GM21526 (cell line): ENCODE measurements around the gene PRAMEF8.
"Not testable (repeated sequence)": the region's sequence is repeated elsewhere in the genome, so short reads cannot be mapped to it uniquely, and the experiment has no call there.

ENCODE experiments used
- ATAC-seq: cut with Tn5 transposase; IDR thresholded peaks from one replicate; pipeline ENCODE4 v1.9.1; 2021; ENCODE audit warnings: moderate library complexity; ENCODE audit not compliant: unreplicated experiment, low FRiP score

The PRAMEF8 gene

GRCh38 chr1:13285037-13285436 lies at the start of gene PRAMEF8:
Gene PRAMEF8 (minus strand): TSS chr1:13285137. CDS start chr1:13284091, 1,046 bp downstream.
- ATAC-seq: not testable (repeated sequence)

- not testable (repeated sequence) for ATAC-seq
Measured at GRCh38 chr1:13315281-13315680, 30.3 kb upstream of the PRAMEF8 start, which contains the start of gene PRAMEF15. Gene PRAMEF15 (plus strand): TSS chr1:13315581. CDS start chr1:13318408, 2,827 bp downstream.

GRCh38 chr1:13303239-13303638 lies 18.3 kb upstream of the PRAMEF8 start, which contains the start of gene PRAMEF33:
Gene PRAMEF33 (plus strand): TSS chr1:13303539. CDS start chr1:13305955, 2,416 bp downstream.
- ATAC-seq: not testable (repeated sequence)

GRCh38 chr1:13302197-13302596 lies 17.3 kb upstream of the PRAMEF8 start:
- ATAC-seq: not testable (repeated sequence)

GRCh38 chr1:13298699-13299098 lies 13.8 kb upstream of the PRAMEF8 start:
- not testable (repeated sequence) for ATAC-seq

- ATAC-seq: not testable (repeated sequence)
Measured at GRCh38 chr1:13297216-13297931, 12.4 kb upstream of the PRAMEF8 start.

- not testable (repeated sequence) for ATAC-seq
Measured at GRCh38 chr1:13289030-13289429, 4.1 kb upstream of the PRAMEF8 start.

GRCh38 chr1:13279617-13280016 lies 5.3 kb downstream of the PRAMEF8 start:
- ATAC-seq: not testable (repeated sequence)

GRCh38 chr1:13277016-13277415 lies 7.9 kb downstream of the PRAMEF8 start:
- not testable (repeated sequence) for ATAC-seq

- not testable (repeated sequence) for ATAC-seq
Measured at GRCh38 chr1:13265124-13265523, 19.8 kb downstream of the PRAMEF8 start.

- ATAC-seq: not testable (repeated sequence)
Measured at GRCh38 chr1:13253898-13254297, 31.0 kb downstream of the PRAMEF8 start, which contains the start of gene PRAMEF5. Gene PRAMEF5 (plus strand): TSS chr1:13254198. CDS start chr1:13259269, 5,071 bp downstream.

- not testable (repeated sequence) for ATAC-seq
Measured at GRCh38 chr1:13247122-13247521, 37.8 kb downstream of the PRAMEF8 start.

- ATAC-seq: not testable (repeated sequence)
Measured at GRCh38 chr1:13246554-13246871, 38.4 kb downstream of the PRAMEF8 start.

GRCh38 chr1:13245841-13246553 lies 38.9 kb downstream of the PRAMEF8 start:
- ATAC-seq: not testable (repeated sequence)

GRCh38 chr1:13243536-13244263 lies 41.2 kb downstream of the PRAMEF8 start:
- ATAC-seq: not testable (repeated sequence)

- not testable (repeated sequence) for ATAC-seq
Measured at GRCh38 chr1:13239633-13240032, 45.3 kb downstream of the PRAMEF8 start.

GRCh38 chr1:13237572-13237971 lies 47.4 kb downstream of the PRAMEF8 start:
- not testable (repeated sequence) for ATAC-seq

GRCh38 chr1:13234057-13234456 lies 50.9 kb downstream of the PRAMEF8 start:
- not testable (repeated sequence) for ATAC-seq

GRCh38 chr1:13232056-13232455 lies 52.9 kb downstream of the PRAMEF8 start:
- not testable (repeated sequence) for ATAC-seq
